Neural crest cell (in vitro differentiated cells): ENCODE data around the gene HOXB3. TPM values are rescaled to one million over a fixed set of nuclear protein-coding genes. Genes with fewer than 3 reads are reported as not detected.

Experiments used
- DNase-seq: peaks from one replicate; pipeline ENCODE4 v3.0.0; 2021; ENCODE audit warnings: low read depth, mixed read lengths, low spot score
- H3K27ac Mint-ChIP-seq: one replicate; pipeline ENCODE4 v1.8.0; 2021; ENCODE audit warnings: mild to moderate bottlenecking, mixed read lengths; ENCODE audit not compliant: unreplicated experiment
- H3K27me3 Mint-ChIP-seq: 2 replicates; pipeline ENCODE4 v1.8.0; 2021; ENCODE audit warnings: low read depth, mild to moderate bottlenecking, mixed read lengths
- H3K36me3 Mint-ChIP-seq: 2 replicates; pipeline ENCODE4 v1.8.0; 2021; ENCODE audit warnings: low read depth, mild to moderate bottlenecking, mixed read lengths
- H3K4me1 Mint-ChIP-seq: 2 replicates; pipeline ENCODE4 v1.8.0; 2021; ENCODE audit warnings: mixed read lengths
- H3K4me3 Mint-ChIP-seq: one replicate; pipeline ENCODE4 v1.8.0; 2021; ENCODE audit warnings: mild to moderate bottlenecking, mixed read lengths
- H3K9me3 Mint-ChIP-seq: 2 replicates; pipeline ENCODE4 v1.8.0; 2021; ENCODE audit warnings: mixed read lengths
- total RNA-seq: library from RNA; stranded (reverse); gene quantifications from 2 replicates; pipeline ENCODE4 v1.2.1, GENCODE V29; 2021
- TF ChIP-seq, protein P1 (sequence below): fragments of 200-600 bp; sonication (generic); conservative IDR thresholded peaks from 2 replicates; pipeline ENCODE4 v1.5.0; 2021; ENCODE audit warnings: antibody characterized with exemption, mild to moderate bottlenecking

HOXB3 gene
- total RNA-seq, 1 donor from 2014 or later, result 22.8 TPM

DNA sequence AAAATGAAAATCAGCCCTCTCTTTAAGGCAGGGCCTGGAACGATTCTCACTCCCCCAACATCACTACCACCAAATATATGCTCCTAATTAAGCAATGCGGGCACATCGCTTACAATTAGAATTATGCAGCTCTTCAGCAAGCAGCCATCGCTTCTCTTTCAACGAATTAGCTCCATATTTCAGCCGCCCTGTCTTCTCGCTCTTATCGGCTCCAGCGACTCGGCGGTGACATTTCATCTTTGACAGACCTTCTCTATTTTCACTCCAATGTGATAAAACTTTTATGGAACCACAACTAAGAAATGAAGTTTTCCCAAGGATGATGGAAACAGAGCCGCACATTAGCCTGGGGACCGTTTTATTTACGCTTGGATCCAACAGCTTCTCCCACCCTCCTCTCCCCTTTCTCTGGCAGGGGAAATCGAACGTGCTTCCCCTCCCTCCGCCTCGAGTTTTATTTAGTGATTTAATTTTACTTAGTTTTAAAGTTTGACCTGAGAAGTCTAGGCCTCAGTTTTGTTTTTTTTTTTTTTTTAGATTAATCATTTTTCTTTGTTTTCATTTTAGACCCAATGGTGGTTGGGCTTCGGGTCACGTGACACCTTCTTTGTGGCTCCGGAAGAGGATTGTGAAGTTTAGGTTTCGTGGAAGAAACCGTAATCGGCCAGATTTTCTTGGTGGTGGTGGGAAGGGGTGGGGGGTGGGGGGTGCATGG is 42.1 kb downstream of the HOXB3 start:
- Mint-ChIP-seq H3K27me3 (peaks cover 96% of the 10 kb centered on the region), H3K36me3 (peaks cover 11% of the 10 kb centered on the region), H3K9me3 (no peaks in the 10 kb centered on the region), H3K4me3 (peak overlapping the region; percentile 93), H3K4me1 (peaks cover 69% of the 10 kb centered on the region), H3K27ac (peak overlapping the region; percentile 89)
- TF ChIP-seq, protein P1, sequence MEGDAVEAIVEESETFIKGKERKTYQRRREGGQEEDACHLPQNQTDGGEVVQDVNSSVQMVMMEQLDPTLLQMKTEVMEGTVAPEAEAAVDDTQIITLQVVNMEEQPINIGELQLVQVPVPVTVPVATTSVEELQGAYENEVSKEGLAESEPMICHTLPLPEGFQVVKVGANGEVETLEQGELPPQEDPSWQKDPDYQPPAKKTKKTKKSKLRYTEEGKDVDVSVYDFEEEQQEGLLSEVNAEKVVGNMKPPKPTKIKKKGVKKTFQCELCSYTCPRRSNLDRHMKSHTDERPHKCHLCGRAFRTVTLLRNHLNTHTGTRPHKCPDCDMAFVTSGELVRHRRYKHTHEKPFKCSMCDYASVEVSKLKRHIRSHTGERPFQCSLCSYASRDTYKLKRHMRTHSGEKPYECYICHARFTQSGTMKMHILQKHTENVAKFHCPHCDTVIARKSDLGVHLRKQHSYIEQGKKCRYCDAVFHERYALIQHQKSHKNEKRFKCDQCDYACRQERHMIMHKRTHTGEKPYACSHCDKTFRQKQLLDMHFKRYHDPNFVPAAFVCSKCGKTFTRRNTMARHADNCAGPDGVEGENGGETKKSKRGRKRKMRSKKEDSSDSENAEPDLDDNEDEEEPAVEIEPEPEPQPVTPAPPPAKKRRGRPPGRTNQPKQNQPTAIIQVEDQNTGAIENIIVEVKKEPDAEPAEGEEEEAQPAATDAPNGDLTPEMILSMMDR, result no peak
- DNase-seq, result no peak

DNA sequence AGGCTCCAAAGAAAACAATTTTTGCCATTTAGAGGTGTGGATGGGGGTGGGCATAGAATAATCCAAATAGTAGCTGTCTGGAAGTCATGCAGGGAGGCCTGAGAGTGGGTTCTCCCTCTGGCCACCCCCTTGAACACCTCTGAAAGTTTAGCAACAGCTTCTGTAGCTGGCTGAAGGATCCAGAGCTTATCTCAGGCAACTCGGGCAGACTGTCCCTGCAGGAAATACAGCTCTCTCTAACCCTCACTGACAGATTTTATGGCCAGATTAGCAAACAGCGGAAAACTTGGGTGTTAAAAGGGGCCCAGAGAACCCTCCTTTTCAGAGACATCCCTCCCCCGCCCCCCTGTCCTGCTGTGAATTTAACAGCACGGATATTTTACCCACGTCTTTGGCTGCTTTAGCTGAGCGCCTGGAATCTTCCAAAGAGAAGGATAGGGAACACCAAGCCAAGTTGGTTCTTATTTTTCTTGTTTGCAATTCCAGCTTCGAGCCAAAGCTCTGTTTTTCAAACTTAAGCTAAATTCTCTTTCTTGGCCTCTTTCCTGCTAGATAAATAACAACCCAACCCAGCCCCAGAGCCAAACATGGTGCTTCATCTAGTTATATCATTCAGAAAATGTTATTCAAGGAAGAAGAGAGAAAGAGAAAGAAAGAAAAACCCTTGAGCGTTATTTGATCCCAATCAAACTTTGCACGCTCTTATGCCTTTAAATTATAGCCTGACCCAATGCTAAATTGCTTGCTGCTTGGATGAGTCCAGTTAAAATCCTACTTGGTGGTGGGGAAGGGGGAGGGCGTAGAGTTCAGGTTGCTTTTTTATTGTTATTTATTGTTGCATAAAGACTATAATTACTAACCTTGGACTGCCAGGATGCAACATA is 42.9 kb downstream of the HOXB3 start:
- H3K9me3 Mint-ChIP-seq, result no peaks in the 10 kb centered on the region
- peak overlapping the region; percentile 93 for H3K27ac Mint-ChIP-seq
- peaks cover 66% of the 10 kb centered on the region for H3K4me1 Mint-ChIP-seq
- DNase-seq, result no peak
- peaks cover 94% of the 10 kb centered on the region for H3K27me3 Mint-ChIP-seq
- peaks cover 14% of the 10 kb centered on the region for H3K36me3 Mint-ChIP-seq
- H3K4me3 Mint-ChIP-seq, result peak overlapping the region; percentile 93
- TF ChIP-seq, protein P1, result no peak

GRCh38 chr17:48546137-48546923 is 43.7 kb downstream of the HOXB3 start:
- H3K4me1 Mint-ChIP-seq, result peaks cover 66% of the 10 kb centered on the region
- H3K36me3 Mint-ChIP-seq, result peaks cover 16% of the 10 kb centered on the region
- peaks cover 92% of the 10 kb centered on the region for H3K27me3 Mint-ChIP-seq
- H3K9me3 Mint-ChIP-seq, result no peaks in the 10 kb centered on the region
- peak overlapping the region; percentile 93 for H3K4me3 Mint-ChIP-seq
- TF ChIP-seq, protein P1, result no peak
- peak overlapping the region; percentile 93 for H3K27ac Mint-ChIP-seq
- DNase-seq, result no peak

GRCh38 chr17:48545539-48545938 is 44.5 kb downstream of the HOXB3 start:
- Mint-ChIP-seq H3K4me3 (peak overlapping the region; percentile 93), H3K27me3 (peaks cover 90% of the 10 kb centered on the region), H3K27ac (peak overlapping the region; percentile 93), H3K9me3 (no peaks in the 10 kb centered on the region), H3K36me3 (peaks cover 16% of the 10 kb centered on the region), H3K4me1 (peaks cover 69% of the 10 kb centered on the region)
- TF ChIP-seq, protein P1, result no peak
- no peak for DNase-seq

GRCh38 chr17:48545022-48545375 is 45.0 kb downstream of the HOXB3 start, which contains the start of gene HOXB2:
HOXB2 (minus strand) TSS chr17:48545109; CDS start chr17:48544911, 198 bp downstream.
- Mint-ChIP-seq H3K27me3 (peaks cover 90% of the 10 kb centered on the region), H3K9me3 (no peaks in the 10 kb centered on the region), H3K36me3 (peaks cover 19% of the 10 kb centered on the region), H3K4me1 (peaks cover 72% of the 10 kb centered on the region), H3K4me3 (peak within 1 kb of the TSS; percentile 93), H3K27ac (peak within 1 kb of the TSS; percentile 93)
- TF ChIP-seq, protein P1, result no peak
- no peak for DNase-seq
